ENCODE data around the gene ST6GALNAC1. TPM values are rescaled to one million over a fixed set of nuclear protein-coding genes. Genes with fewer than 3 reads are reported as not detected.
A peak's percentile ranks its signal among the peaks of the same experiment; 100 is the strongest.

Gene ST6GALNAC1
- total and polyA plus RNA-seq, 2 of the 13 experiments (the other 11 are each of a cell fraction or from before 2014, with no cell fraction given): not detected

DNA sequence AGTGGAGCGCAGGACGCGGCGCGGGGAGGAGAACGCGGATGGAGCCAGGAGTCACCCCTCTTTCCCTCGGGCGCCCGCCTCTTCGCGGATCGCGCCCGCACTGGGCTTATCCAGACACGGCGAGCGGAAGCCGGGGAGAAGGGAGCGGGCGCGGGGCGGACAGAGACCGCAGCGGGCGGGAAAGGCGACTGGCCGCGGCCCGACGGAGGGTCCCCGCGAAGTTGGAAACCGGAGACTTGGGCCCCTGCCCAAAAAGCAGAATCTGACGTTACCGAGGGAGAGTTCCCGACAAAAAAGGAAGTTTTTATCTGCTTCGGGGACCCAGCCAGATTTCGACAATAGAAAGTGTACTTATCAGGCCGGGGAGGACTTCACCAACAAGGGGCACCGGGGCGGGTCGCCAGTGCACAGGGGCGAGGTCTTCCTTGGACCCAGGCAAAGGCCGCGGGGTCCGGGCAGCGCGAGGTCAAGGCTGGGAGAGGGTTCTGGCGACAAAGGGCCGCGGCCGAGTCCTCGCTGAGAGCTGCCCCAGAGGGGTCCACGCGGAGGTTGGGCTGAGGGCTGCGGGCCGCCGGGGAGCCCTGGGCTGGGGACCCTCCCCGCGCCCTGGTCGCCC, 58.4 kb downstream of the ST6GALNAC1 start (continued):
- no peak for TF ChIP-seq HDAC1 (CRISPR knock-in tag; IDR thresholded peaks at IDR 0.05)
- TF ChIP-seq, protein P1, sequence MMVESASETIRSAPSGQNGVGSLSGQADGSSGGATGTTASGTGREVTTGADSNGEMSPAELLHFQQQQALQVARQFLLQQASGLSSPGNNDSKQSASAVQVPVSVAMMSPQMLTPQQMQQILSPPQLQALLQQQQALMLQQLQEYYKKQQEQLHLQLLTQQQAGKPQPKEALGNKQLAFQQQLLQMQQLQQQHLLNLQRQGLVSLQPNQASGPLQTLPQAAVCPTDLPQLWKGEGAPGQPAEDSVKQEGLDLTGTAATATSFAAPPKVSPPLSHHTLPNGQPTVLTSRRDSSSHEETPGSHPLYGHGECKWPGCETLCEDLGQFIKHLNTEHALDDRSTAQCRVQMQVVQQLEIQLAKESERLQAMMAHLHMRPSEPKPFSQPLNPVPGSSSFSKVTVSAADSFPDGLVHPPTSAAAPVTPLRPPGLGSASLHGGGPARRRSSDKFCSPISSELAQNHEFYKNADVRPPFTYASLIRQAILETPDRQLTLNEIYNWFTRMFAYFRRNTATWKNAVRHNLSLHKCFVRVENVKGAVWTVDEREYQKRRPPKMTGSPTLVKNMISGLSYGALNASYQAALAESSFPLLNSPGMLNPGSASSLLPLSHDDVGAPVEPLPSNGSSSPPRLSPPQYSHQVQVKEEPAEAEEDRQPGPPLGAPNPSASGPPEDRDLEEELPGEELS (CRISPR knock-in tag; IDR thresholded peaks at IDR 0.05): no peak
- 0 out of 2 replicates have a peak, but pooled peaks have one; percentile 8 for TF ChIP-seq NRL (CRISPR knock-in tag; IDR thresholded peaks at IDR 0.05; ENCODE audit: borderline replicate concordance)
- TF ChIP-seq, protein P2, sequence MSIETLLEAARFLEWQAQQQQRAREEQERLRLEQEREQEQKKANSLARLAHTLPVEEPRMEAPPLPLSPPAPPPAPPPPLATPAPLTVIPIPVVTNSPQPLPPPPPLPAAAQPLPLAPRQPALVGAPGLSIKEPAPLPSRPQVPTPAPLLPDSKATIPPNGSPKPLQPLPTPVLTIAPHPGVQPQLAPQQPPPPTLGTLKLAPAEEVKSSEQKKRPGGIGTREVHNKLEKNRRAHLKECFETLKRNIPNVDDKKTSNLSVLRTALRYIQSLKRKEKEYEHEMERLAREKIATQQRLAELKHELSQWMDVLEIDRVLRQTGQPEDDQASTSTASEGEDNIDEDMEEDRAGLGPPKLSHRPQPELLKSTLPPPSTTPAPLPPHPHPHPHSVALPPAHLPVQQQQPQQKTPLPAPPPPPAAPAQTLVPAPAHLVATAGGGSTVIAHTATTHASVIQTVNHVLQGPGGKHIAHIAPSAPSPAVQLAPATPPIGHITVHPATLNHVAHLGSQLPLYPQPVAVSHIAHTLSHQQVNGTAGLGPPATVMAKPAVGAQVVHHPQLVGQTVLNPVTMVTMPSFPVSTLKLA (IDR thresholded peaks at IDR 0.05): no peak
- TF ChIP-seq BORCS8-MEF2B (CRISPR knock-in tag; IDR thresholded peaks at IDR 0.05): no peak; the same call in 1 of the 2 replicates
- TF ChIP-seq, protein P3, sequence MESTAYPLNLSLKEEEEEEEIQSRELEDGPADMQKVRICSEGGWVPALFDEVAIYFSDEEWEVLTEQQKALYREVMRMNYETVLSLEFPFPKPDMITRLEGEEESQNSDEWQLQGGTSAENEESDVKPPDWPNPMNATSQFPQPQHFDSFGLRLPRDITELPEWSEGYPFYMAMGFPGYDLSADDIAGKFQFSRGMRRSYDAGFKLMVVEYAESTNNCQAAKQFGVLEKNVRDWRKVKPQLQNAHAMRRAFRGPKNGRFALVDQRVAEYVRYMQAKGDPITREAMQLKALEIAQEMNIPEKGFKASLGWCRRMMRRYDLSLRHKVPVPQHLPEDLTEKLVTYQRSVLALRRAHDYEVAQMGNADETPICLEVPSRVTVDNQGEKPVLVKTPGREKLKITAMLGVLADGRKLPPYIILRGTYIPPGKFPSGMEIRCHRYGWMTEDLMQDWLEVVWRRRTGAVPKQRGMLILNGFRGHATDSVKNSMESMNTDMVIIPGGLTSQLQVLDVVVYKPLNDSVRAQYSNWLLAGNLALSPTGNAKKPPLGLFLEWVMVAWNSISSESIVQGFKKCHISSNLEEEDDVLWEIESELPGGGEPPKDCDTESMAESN (CRISPR knock-in tag; conservative IDR thresholded peaks at IDR 0.05): peak; percentile 62; the same call in 1 of the 2 replicates
- no peak for TF ChIP-seq HDAC6 (IDR thresholded peaks at IDR 0.05; ENCODE audit: low read depth, low read length)
- TF ChIP-seq, protein P4, sequence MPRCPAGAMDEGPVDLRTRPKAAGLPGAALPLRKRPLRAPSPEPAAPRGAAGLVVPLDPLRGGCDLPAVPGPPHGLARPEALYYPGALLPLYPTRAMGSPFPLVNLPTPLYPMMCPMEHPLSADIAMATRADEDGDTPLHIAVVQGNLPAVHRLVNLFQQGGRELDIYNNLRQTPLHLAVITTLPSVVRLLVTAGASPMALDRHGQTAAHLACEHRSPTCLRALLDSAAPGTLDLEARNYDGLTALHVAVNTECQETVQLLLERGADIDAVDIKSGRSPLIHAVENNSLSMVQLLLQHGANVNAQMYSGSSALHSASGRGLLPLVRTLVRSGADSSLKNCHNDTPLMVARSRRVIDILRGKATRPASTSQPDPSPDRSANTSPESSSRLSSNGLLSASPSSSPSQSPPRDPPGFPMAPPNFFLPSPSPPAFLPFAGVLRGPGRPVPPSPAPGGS (CRISPR knock-in tag; IDR thresholded peaks at IDR 0.05): no peak
- TF ChIP-seq, protein P5, sequence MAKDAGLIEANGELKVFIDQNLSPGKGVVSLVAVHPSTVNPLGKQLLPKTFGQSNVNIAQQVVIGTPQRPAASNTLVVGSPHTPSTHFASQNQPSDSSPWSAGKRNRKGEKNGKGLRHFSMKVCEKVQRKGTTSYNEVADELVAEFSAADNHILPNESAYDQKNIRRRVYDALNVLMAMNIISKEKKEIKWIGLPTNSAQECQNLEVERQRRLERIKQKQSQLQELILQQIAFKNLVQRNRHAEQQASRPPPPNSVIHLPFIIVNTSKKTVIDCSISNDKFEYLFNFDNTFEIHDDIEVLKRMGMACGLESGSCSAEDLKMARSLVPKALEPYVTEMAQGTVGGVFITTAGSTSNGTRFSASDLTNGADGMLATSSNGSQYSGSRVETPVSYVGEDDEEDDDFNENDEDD (CRISPR knock-in tag; IDR thresholded peaks at IDR 0.05; ENCODE audit: borderline replicate concordance): no peak
- TF ChIP-seq ZNF703 (CRISPR knock-in tag; IDR thresholded peaks at IDR 0.05; ENCODE audit: borderline replicate concordance): no peak
- peak; percentile 48 for TF ChIP-seq HNF4A (CRISPR knock-in tag; IDR thresholded peaks at IDR 0.05)
- TF ChIP-seq POLR2A (IDR thresholded peaks at IDR 0.05; ENCODE audit: insufficient read depth in 1 of 2, low read depth in 2 of 2, low read length in 2 of 2): no peak
- TF ChIP-seq, protein P6, sequence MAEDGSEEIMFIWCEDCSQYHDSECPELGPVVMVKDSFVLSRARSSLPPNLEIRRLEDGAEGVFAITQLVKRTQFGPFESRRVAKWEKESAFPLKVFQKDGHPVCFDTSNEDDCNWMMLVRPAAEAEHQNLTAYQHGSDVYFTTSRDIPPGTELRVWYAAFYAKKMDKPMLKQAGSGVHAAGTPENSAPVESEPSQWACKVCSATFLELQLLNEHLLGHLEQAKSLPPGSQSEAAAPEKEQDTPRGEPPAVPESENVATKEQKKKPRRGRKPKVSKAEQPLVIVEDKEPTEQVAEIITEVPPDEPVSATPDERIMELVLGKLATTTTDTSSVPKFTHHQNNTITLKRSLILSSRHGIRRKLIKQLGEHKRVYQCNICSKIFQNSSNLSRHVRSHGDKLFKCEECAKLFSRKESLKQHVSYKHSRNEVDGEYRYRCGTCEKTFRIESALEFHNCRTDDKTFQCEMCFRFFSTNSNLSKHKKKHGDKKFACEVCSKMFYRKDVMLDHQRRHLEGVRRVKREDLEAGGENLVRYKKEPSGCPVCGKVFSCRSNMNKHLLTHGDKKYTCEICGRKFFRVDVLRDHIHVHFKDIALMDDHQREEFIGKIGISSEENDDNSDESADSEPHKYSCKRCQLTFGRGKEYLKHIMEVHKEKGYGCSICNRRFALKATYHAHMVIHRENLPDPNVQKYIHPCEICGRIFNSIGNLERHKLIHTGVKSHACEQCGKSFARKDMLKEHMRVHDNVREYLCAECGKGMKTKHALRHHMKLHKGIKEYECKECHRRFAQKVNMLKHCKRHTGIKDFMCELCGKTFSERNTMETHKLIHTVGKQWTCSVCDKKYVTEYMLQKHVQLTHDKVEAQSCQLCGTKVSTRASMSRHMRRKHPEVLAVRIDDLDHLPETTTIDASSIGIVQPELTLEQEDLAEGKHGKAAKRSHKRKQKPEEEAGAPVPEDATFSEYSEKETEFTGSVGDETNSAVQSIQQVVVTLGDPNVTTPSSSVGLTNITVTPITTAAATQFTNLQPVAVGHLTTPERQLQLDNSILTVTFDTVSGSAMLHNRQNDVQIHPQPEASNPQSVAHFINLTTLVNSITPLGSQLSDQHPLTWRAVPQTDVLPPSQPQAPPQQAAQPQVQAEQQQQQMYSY (CRISPR knock-in tag; IDR thresholded peaks at IDR 0.05): no peak
- no peak for TF ChIP-seq SAFB2 (CRISPR knock-in tag; IDR thresholded peaks at IDR 0.05; ENCODE audit: borderline replicate concordance, low read depth)
- no peak for TF ChIP-seq ATM (IDR thresholded peaks at IDR 0.05; ENCODE audit: borderline replicate concordance)
- TF ChIP-seq HNRNPH1 (optimal IDR thresholded peaks at IDR 0.05; ENCODE audit: low read depth, low read length): no peak

Data from HepG2 (cell line).